Progenitor cell of endocrine pancreas (in vitro differentiated cells): ENCODE results near the gene RASSF5. TPM values are rescaled to one million over a fixed set of nuclear protein-coding genes. Genes with fewer than 3 reads are reported as not detected.

Experiments used
- microRNA-seq: library from miRNA; unstranded; fragments of <30 nt; microRNA quantifications from one replicate; pipeline ENCODE4 v1.1.0, GENCODE V29; 2020; ENCODE audit warnings: borderline number of aligned reads; ENCODE audit not compliant: unreplicated experiment
- total RNA-seq: library from RNA; stranded (reverse); gene quantifications from 2 replicates; pipeline ENCODE4 v1.2.1, GENCODE V29; 2021

RASSF5 gene
- total RNA-seq, 1 donor from 2014 or later: 7.0 TPM

Small RNA genes lying within 50 kb of the gene (microRNA-seq; reads per million reads assigned to microRNA genes)
- not detected for gene MIR6769B

Other genes with a start within 250 kb of the RASSF5 start
- 5.1 and 6.4 TPM in 2 replicates for gene IKBKE, start 37.1 kb upstream of the RASSF5 start, total RNA-seq
- 36.8 and 39.5 TPM in 2 replicates for gene EIF2D, start 104.9 kb downstream of the RASSF5 start, total RNA-seq
- 8.4 and 9.1 TPM in 2 replicates for gene DYRK3, start 128.0 kb downstream of the RASSF5 start, total RNA-seq
- gene MAPKAPK2, start 177.4 kb downstream of the RASSF5 start, total RNA-seq: 60.8 and 64.9 TPM in 2 replicates